K562 (cell line): ENCODE results near the gene PHF20. TPM values are rescaled to one million over a fixed set of nuclear protein-coding genes. Genes with fewer than 3 reads are reported as not detected.

Experiments used
- ATAC-seq: fragments of 200-7000 bp; cut with Tn5 transposase; 3 replicates; pipeline ENCODE4 v1.9.1; 2020; ENCODE audit warnings: moderate library complexity
- BruUV-seq: library from RNA; stranded (reverse); fragments of 400-500 nt; replicated peaks from 2 replicates; lab custom pipeline; 2021; lab: Mats Ljungman, UMichigan
- CTCF ChIA-PET: fragments of 300-600 bp; formaldehyde crosslinking; extraction: SDS; loops from one replicate; lab custom pipeline; 2021; ENCODE audit warnings: low intra/inter-chr PET ratio; lab: Yijun Ruan, JAX
- POLR2A ChIA-PET: fragments of 300-600, 350-650 bp; sonication (Branson Sonifier 250); formaldehyde crosslinking; extraction: SDS; loops from one replicate; lab custom pipeline; 2021; ENCODE audit warnings: antibody characterized with exemption, inconsistent platforms; lab: Yijun Ruan, JAX
- DNase-seq, 4 experiments: peaks; one replicate each; pipeline versions ENCODE4 v3.0.0 to v3.0.0-alpha.2; 2011 to 2018; ENCODE audit warnings: low spot score in 3 of 4, mixed read lengths in 3 of 4; ENCODE audit errors: extremely low read depth in 1 of 4
- FAIRE-seq: peaks from 2 replicates; lab custom pipeline; 2011; peaks lifted over from hg19 to GRCh38; lab: Jason Lieb, UNC
- H2AFZ ChIP-seq: 2 replicates; pipeline ENCODE4 v1.6.0; 2011; ENCODE audit warnings: low read depth, low read length, control low read depth, inconsistent platforms
- H3K27ac ChIP-seq: fragments of 200-600 bp; 3 replicates; pipeline ENCODE4 v1.8.0; 2011; ENCODE audit warnings: low read depth, mild to moderate bottlenecking, control low read depth, inconsistent platforms, low read length, moderate library complexity, mixed read lengths; ENCODE audit errors: extremely low read depth
- H3K27me3 ChIP-seq, 2 experiments: fragments of 300-600 bp in 1 of 2; 2 replicates in 1 of 2; 3 replicates in 1 of 2; pipeline versions ENCODE4 v1.6.0 to v1.8.0; 2011; ENCODE audit warnings: inconsistent platforms in 2 of 2, low read length in 2 of 2, mild to moderate bottlenecking in 1 of 2, mixed read lengths in 1 of 2, moderate library complexity in 1 of 2; ENCODE audit not compliant: control insufficient read depth in 2 of 2, insufficient read depth in 2 of 2
- H3K36me3 ChIP-seq: fragments of 300-600 bp; 3 replicates; pipeline ENCODE4 v1.8.0; 2011; ENCODE audit warnings: mild to moderate bottlenecking, low read length, inconsistent platforms; ENCODE audit not compliant: control insufficient read depth, insufficient read depth
- H3K4me1 ChIP-seq, 2 experiments: fragments of 200-600 bp in 1 of 2; replicated peaks in 1 of 2; 2 replicates in 1 of 2; 3 replicates in 1 of 2; pipeline versions ENCODE4 v1.5.1 to v1.8.0; 2011; ENCODE audit warnings: inconsistent platforms in 2 of 2, low read length in 2 of 2, mild to moderate bottlenecking in 1 of 2, mixed read lengths in 1 of 2, moderate library complexity in 1 of 2; ENCODE audit not compliant: control insufficient read depth in 2 of 2, insufficient read depth in 2 of 2
- H3K4me2 ChIP-seq: 2 replicates; pipeline ENCODE4 v1.6.1; 2011; ENCODE audit warnings: low read length, control low read depth, inconsistent platforms, mixed read lengths; ENCODE audit not compliant: insufficient read depth
- H3K4me3 ChIP-seq: fragments of 200-600 bp; sonication (generic), shearing (Covaris generic); 2 replicates; pipeline ENCODE4 v1.5.1; 2016; ENCODE audit warnings: control low read depth, inconsistent platforms
- H3K79me2 ChIP-seq: fragments of 200-600 bp; 3 replicates; pipeline ENCODE4 v1.8.0; 2011; ENCODE audit warnings: low read length, inconsistent platforms; ENCODE audit not compliant: control insufficient read depth, insufficient read depth
- H3K9ac ChIP-seq, 2 experiments: 2 replicates each; pipeline versions ENCODE4 v1.6.0 to v1.6.1; 2011; ENCODE audit warnings: low read depth in 2 of 2, low read length in 2 of 2, control low read depth in 1 of 2, inconsistent platforms in 1 of 2, mild to moderate bottlenecking in 1 of 2, mixed read lengths in 1 of 2; ENCODE audit not compliant: insufficient read depth in 1 of 2
- H3K9me1 ChIP-seq: one replicate; pipeline ENCODE4 v1.6.0; 2011; ENCODE audit warnings: inconsistent platforms, mild to moderate bottlenecking, low read length, moderate library complexity; ENCODE audit not compliant: control insufficient read depth, insufficient read depth
- H3K9me3 ChIP-seq: replicated peaks from 2 replicates; pipeline ENCODE4 v1.5.1; 2011; ENCODE audit warnings: low read depth, low read length, inconsistent platforms; ENCODE audit not compliant: control insufficient read depth, insufficient read depth
- H4K20me1 ChIP-seq: replicated peaks from 2 replicates; pipeline ENCODE4 v1.6.1; 2011; ENCODE audit warnings: low read length, inconsistent platforms, mixed read lengths; ENCODE audit not compliant: control insufficient read depth, insufficient read depth
- CEBPG ChIP-seq, 3 experiments: fragments of 200-800 bp in 1 of 3; sonication (Bioruptor generic) in 1 of 3; sonication (generic) in 1 of 3; formaldehyde crosslinking in 1 of 3; IDR thresholded peaks in 2 of 3; conservative IDR thresholded peaks in 1 of 3; 2 replicates each; pipeline versions ENCODE4 v1.6.1 to v1.8.0; 2016 to 2022; ENCODE audit warnings: missing compliant biosample characterization in 2 of 3, missing genetic modification characterization in 2 of 3, mild to moderate bottlenecking in 1 of 3, missing genetic modification reagents in 1 of 3
- POLR2AphosphoS5 ChIP-seq: IDR thresholded peaks from 2 replicates; pipeline ENCODE4 v1.6.1; 2011; ENCODE audit warnings: mild to moderate bottlenecking, low read depth, low read length, moderate library complexity; ENCODE audit not compliant: control insufficient read depth, insufficient read depth
- POLR2H ChIP-seq: IDR thresholded peaks from 2 replicates; pipeline ENCODE4 v1.6.1; 2016; ENCODE audit warnings: missing genetic modification characterization, low read depth, mild to moderate bottlenecking, control low read depth, missing compliant biosample characterization, moderate library complexity
- RBFOX2 ChIP-seq: fragments of 200-400 bp; formaldehyde crosslinking; IDR thresholded peaks from 2 replicates; pipeline ENCODE4 v1.6.1; 2017; ENCODE audit warnings: low read depth, mild to moderate bottlenecking, low read length, moderate library complexity
- WGBS: fragments of 100-300 bp; shearing (Covaris generic); methylation state at CpG from one replicate; pipeline ENCODE4 v1.1.6; 2016; ENCODE audit warnings: low coverage, mixed read lengths; ENCODE audit not compliant: insufficient coverage; ENCODE audit errors: missing lambda C conversion rate; 5-methylcytosine and 5-hydroxymethylcytosine counted together
- in situ Hi-C: fragments of 300-500 bp; cut with MboI; formaldehyde crosslinking; loops from 4 replicates; pipeline ENCODE4 v1.15.0; 2018; ENCODE audit warnings: inconsistent platforms, mixed read lengths
- intact Hi-C: fragments of 100-400 bp; cut with micrococcal nuclease; formaldehyde crosslinking; loops from 2 replicates; pipeline ENCODE4 v1.14.2; 2022
- polyA plus RNA-seq, 8 experiments: library from polyadenylated mRNA; depleted of rRNA in 4 of 8; stranded (reverse) in 5 of 8; unstranded in 3 of 8; fragments of >200 nt; fragmentation: Nextera tagmentation in 2 of 8; fragmentation: Illumina TruSeq in 1 of 8; extraction: Ambion mirVana in 2 of 8; extraction: Trizol in 1 of 8; gene quantifications; 2 replicates each; pipeline versions ENCODE4 v1.2.1 to v1.2.3, GENCODE V29; 2011 to 2014; ENCODE audit warnings: inconsistent platforms in 1 of 8, missing spikeins in 1 of 8
- total RNA-seq, 7 experiments: library from RNA; depleted of rRNA in 6 of 7; stranded (reverse); fragments of >200 nt in 6 of 7; fragmentation: Illumina TruSeq in 2 of 7; extraction: Trizol in 2 of 7; gene quantifications; 2 replicates each; pipeline versions ENCODE4 v1.2.1 to v1.2.3, GENCODE V29; 2011 to 2021; ENCODE audit warnings: low replicate concordance in 1 of 7

The PHF20 gene
- total and polyA plus RNA-seq, 9 of the 15 experiments (the other 6 are each of a cell fraction or from before 2014, with no cell fraction given), result 49.9 to 196 (median 70.7) TPM

DNA sequence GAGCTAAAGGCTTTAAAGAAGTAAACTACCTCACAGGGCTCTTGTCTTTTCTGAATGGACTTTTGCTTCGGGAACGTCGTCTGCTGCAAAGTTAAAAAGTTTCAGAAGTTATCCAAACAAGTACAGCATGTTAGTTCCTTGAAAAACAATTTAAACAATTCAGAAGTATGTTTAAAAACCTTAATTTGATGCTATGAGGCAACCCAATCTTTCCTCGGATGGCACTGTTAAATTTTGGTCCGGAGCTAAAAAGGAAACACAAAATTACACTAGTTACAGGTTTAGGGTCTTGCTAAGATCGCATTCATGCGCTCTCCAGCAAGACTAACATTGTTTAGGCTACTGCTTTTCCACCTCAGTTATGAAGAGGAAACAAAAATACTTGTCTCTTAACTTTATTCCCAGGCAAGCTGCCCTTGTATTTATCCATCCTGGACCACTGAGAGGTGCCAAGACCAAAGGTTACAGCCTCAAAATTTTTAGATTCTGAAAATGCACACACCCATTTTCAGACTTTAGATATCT, 42.5 kb upstream of the PHF20 start:
- TF ChIP-seq POLR2AphosphoS5 (0 out of 2 replicates have a peak, but pooled peaks have one; percentile 18), POLR2H (tag) (0 out of 2 replicates have a peak, but pooled peaks have one; percentile 9), RBFOX2 (peak; percentile 29), CEBPG (CRISPR knock-in tag; IDR thresholded peaks at IDR 0.05) (no peak), CEBPG (tag; conservative IDR thresholded peaks at IDR 0.05 in 1 of 2, IDR thresholded peaks at IDR 0.05 in 1 of 2) (no peak)
- BruUV-seq, result no TSS peak
- Histone ChIP-seq H3K4me2 (no peak overlapping the region), H3K27me3 (no peaks in the 10 kb centered on the region), H3K79me2 (peaks cover 92% of the 10 kb centered on the region), H3K27ac (no peak overlapping the region), H2AFZ (no peak overlapping the region), H3K4me1 (no peaks in the 10 kb centered on the region), H4K20me1 (peaks cover 29% of the 10 kb centered on the region), H3K9me3 (no peaks in the 10 kb centered on the region), H3K4me3 (no peak overlapping the region), H3K36me3 (peaks cover 98% of the 10 kb centered on the region), H3K9ac (no peak overlapping the region), H3K9me1 (no peaks in the 10 kb centered on the region)
- FAIRE-seq, result peak; percentile 35
- ChIA-PET CTCF (no interaction called here), POLR2A (interaction anchor here (0.6 to 7.4 kb wide), 10 partner anchors 8 to 155 kb away, joined by 3 to 99 read pairs (median 4); partner anchors contain the start of gene RBM39)
- intact Hi-C loops, result no loop called here
- no peak for DNase-seq
- 97% methylated on average over 7 of the region's 7 CpGs for WGBS
- in situ Hi-C loops, result no loop called here
- ATAC-seq, result no peak
